H9 (cell line): ENCODE data around the gene ZNF75A. TPM values are rescaled to one million over a fixed set of nuclear protein-coding genes. Genes with fewer than 3 reads are reported as not detected.

Experiments used
- DNase-seq: peaks from one replicate; pipeline ENCODE4 v3.0.0-alpha.2; 2017
- H2AFZ ChIP-seq: one replicate; pipeline ENCODE4 v1.6.1; 2013; ENCODE audit warnings: mild to moderate bottlenecking, low read length, control low read depth, moderate library complexity
- H2AK5ac ChIP-seq: 2 replicates; pipeline ENCODE4 v1.6.1; 2013; ENCODE audit warnings: low read length, control low read depth, mixed read lengths; ENCODE audit not compliant: insufficient read length
- H2BK120ac ChIP-seq: one replicate; pipeline ENCODE4 v1.6.1; 2013; ENCODE audit warnings: low read depth, mild to moderate bottlenecking, low read length, control low read depth, inconsistent platforms; ENCODE audit not compliant: poor library complexity, severe bottlenecking
- H2BK12ac ChIP-seq: 2 replicates; pipeline ENCODE4 v1.6.1; 2013; ENCODE audit warnings: low read length, control low read depth, mixed read lengths, low read depth; ENCODE audit not compliant: insufficient read length
- H2BK15ac ChIP-seq: 2 replicates; pipeline ENCODE4 v1.6.1; 2013; ENCODE audit warnings: low read depth, low read length, control low read depth
- H2BK20ac ChIP-seq: one replicate; pipeline ENCODE4 v1.6.1; 2013; ENCODE audit warnings: low read depth, mild to moderate bottlenecking, low read length, control low read depth, inconsistent platforms; ENCODE audit not compliant: poor library complexity, severe bottlenecking
- H2BK5ac ChIP-seq: 2 replicates; pipeline ENCODE4 v1.6.1; 2013; ENCODE audit warnings: low read length, control low read depth, mixed read lengths; ENCODE audit not compliant: insufficient read length
- H3K14ac ChIP-seq: 2 replicates; pipeline ENCODE4 v1.6.1; 2013; ENCODE audit warnings: low read length, control low read depth; ENCODE audit not compliant: insufficient read depth
- H3K18ac ChIP-seq: 2 replicates; pipeline ENCODE4 v1.6.1; 2013; ENCODE audit warnings: low read depth, mild to moderate bottlenecking, mixed read lengths, low read length, control low read depth; ENCODE audit not compliant: insufficient read length
- H3K23ac ChIP-seq: 2 replicates; pipeline ENCODE4 v1.6.1; 2013; ENCODE audit warnings: low read length, control low read depth, mixed read lengths, low read depth; ENCODE audit not compliant: insufficient read length
- H3K23me2 ChIP-seq: 2 replicates; pipeline ENCODE4 v1.6.1; 2013; ENCODE audit warnings: low read depth, mild to moderate bottlenecking, mixed read lengths, low read length, control low read depth; ENCODE audit not compliant: insufficient read length, poor library complexity, severe bottlenecking
- H3K27ac ChIP-seq: 2 replicates; pipeline ENCODE4 v1.5.1; 2013; ENCODE audit warnings: low read length, control low read depth, mixed read lengths, low read depth; ENCODE audit not compliant: insufficient read length
- H3K27me3 ChIP-seq: 2 replicates; pipeline ENCODE4 v1.6.1; 2013; ENCODE audit warnings: low read length, control low read depth, inconsistent platforms; ENCODE audit not compliant: insufficient read depth
- H3K4ac ChIP-seq: 2 replicates; pipeline ENCODE4 v1.6.1; 2013; ENCODE audit warnings: low read depth, mild to moderate bottlenecking, control low read depth, inconsistent platforms, low read length, moderate library complexity
- H3K4me1 ChIP-seq: 2 replicates; pipeline ENCODE4 v1.6.1; 2013; ENCODE audit warnings: low read length, control low read depth, inconsistent platforms; ENCODE audit not compliant: insufficient read depth
- H3K4me2 ChIP-seq: 2 replicates; pipeline ENCODE4 v1.6.1; 2013; ENCODE audit warnings: low read length, control low read depth, mixed read lengths; ENCODE audit not compliant: insufficient read length, insufficient read depth
- H3K56ac ChIP-seq: 2 replicates; pipeline ENCODE4 v1.6.1; 2013; ENCODE audit warnings: low read depth, mild to moderate bottlenecking, mixed read lengths, low read length, control low read depth; ENCODE audit not compliant: insufficient read length
- H3K79me1 ChIP-seq: 2 replicates; pipeline ENCODE4 v1.6.1; 2013; ENCODE audit warnings: low read depth, mild to moderate bottlenecking, moderate library complexity, low read length, control low read depth, inconsistent platforms; ENCODE audit not compliant: insufficient read depth, poor library complexity, severe bottlenecking
- H3K79me2 ChIP-seq: 2 replicates; pipeline ENCODE4 v1.6.1; 2013; ENCODE audit warnings: low read length, control low read depth, inconsistent platforms; ENCODE audit not compliant: insufficient read depth
- H3K9ac ChIP-seq: 2 replicates; pipeline ENCODE4 v1.6.1; 2013; ENCODE audit warnings: low read length, control low read depth, mixed read lengths; ENCODE audit not compliant: insufficient read length; ENCODE audit errors: extremely low read depth
- H3K9me3 ChIP-seq: one replicate; pipeline ENCODE4 v1.6.1; 2013; ENCODE audit warnings: low read depth, low read length, inconsistent platforms; ENCODE audit not compliant: control insufficient read depth
- H3T11ph ChIP-seq: one replicate; pipeline ENCODE4 v1.6.1; 2013; ENCODE audit warnings: mild to moderate bottlenecking, low read length, control low read depth, inconsistent platforms
- H4K20me1 ChIP-seq: one replicate; pipeline ENCODE4 v1.6.1; 2013; ENCODE audit not compliant: control insufficient read depth, insufficient read length, insufficient read depth
- H4K5ac ChIP-seq: 2 replicates; pipeline ENCODE4 v1.6.1; 2013; ENCODE audit warnings: low read depth, mild to moderate bottlenecking, mixed read lengths, low read length, control low read depth; ENCODE audit not compliant: insufficient read length
- H4K8ac ChIP-seq: replicated peaks from 2 replicates; pipeline ENCODE4 v1.6.1; 2013; ENCODE audit warnings: low read length, control low read depth, mixed read lengths, low read depth; ENCODE audit not compliant: insufficient read length
- H4K91ac ChIP-seq: 2 replicates; pipeline ENCODE4 v1.6.1; 2013; ENCODE audit warnings: low read depth, mild to moderate bottlenecking, moderate library complexity, mixed read lengths, low read length, control low read depth; ENCODE audit not compliant: insufficient read length
- H3K27ac Mint-ChIP-seq, 3 experiments: 2 replicates in 2 of 3; 3 replicates in 1 of 3; pipeline ENCODE4 v1.8.0; 2020 to 2021; ENCODE audit warnings: mixed read lengths in 3 of 3, mild to moderate bottlenecking in 1 of 3, moderate library complexity in 1 of 3
- H3K27me3 Mint-ChIP-seq: 2 replicates; pipeline ENCODE4 v1.8.0; 2021; ENCODE audit warnings: low read depth, mild to moderate bottlenecking, moderate library complexity, mixed read lengths
- H3K36me3 Mint-ChIP-seq, 3 experiments: 2 replicates in 2 of 3; 3 replicates in 1 of 3; pipeline ENCODE4 v1.8.0; 2020 to 2021; ENCODE audit warnings: low read depth in 3 of 3, mixed read lengths in 3 of 3; ENCODE audit not compliant: insufficient read depth in 1 of 3
- H3K4me1 Mint-ChIP-seq, 2 experiments: 2 replicates each; pipeline ENCODE4 v1.8.0; 2020; ENCODE audit warnings: mixed read lengths in 2 of 2
- H3K4me3 Mint-ChIP-seq, 2 experiments: 2 replicates in 1 of 2; 3 replicates in 1 of 2; pipeline ENCODE4 v1.8.0; 2020 to 2021; ENCODE audit warnings: mild to moderate bottlenecking in 2 of 2, mixed read lengths in 2 of 2, moderate library complexity in 1 of 2
- H3K9me3 Mint-ChIP-seq, 2 experiments: 2 replicates in 1 of 2; 3 replicates in 1 of 2; pipeline ENCODE4 v1.8.0; 2020; ENCODE audit warnings: mild to moderate bottlenecking in 2 of 2, mixed read lengths in 2 of 2, moderate library complexity in 1 of 2
- CTCF ChIP-seq: fragments of 200-600 bp; sonication (generic); conservative IDR thresholded peaks from 3 replicates; pipeline ENCODE4 v1.8.0; 2021; ENCODE audit warnings: antibody characterized with exemption, mild to moderate bottlenecking
- WGBS: extraction: QIAGEN DNeasy Blood & Tissue Kit; methylation state at CpG from one replicate; pipeline ENCODE4 v1.1.7; 2013; ENCODE audit warnings: missing lambda C conversion rate, low lambda C conversion rate, mixed read lengths; ENCODE audit not compliant: insufficient read length; ENCODE audit errors: extremely low coverage; 5-methylcytosine and 5-hydroxymethylcytosine counted together
- total RNA-seq: library from RNA; stranded (reverse); gene quantifications from 2 replicates; pipeline ENCODE4 v1.2.1, GENCODE V29; 2021

The ZNF75A gene
- total RNA-seq, 1 experiment from 2014 or later, result 42.4 TPM

- Mint-ChIP-seq H3K27ac (no peak overlapping the region), H3K4me1 (no peaks in the 10 kb centered on the region), H3K36me3 (no peaks in the 10 kb centered on the region; a peak in 2 of 7 replicates), H3K9me3 (peaks cover 50% of the 10 kb centered on the region in 2 experiments), H3K27me3 (peaks cover 13% of the 10 kb centered on the region), H3K4me3 (no peak overlapping the region)
- Histone ChIP-seq H3K27me3 (no peaks in the 10 kb centered on the region), H3K79me1 (no peaks in the 10 kb centered on the region), H3K4ac (no peak overlapping the region), H3K56ac (no peak overlapping the region), H3K9me3 (peaks cover 12% of the 10 kb centered on the region), H4K20me1 (no peaks in the 10 kb centered on the region), H2BK120ac (no peak overlapping the region), H2AFZ (no peak overlapping the region), H3K9ac (no peak overlapping the region), H4K91ac (no peak overlapping the region), H3K4me2 (no peak overlapping the region), H2BK20ac (no peak overlapping the region), H3K79me2 (no peaks in the 10 kb centered on the region), H2BK5ac (no peak overlapping the region), H3K18ac (no peak overlapping the region), H4K8ac (no peak overlapping the region), H2BK15ac (no peak overlapping the region), H3K23me2 (no peaks in the 10 kb centered on the region), H3T11ph (no peak overlapping the region), H3K4me1 (no peaks in the 10 kb centered on the region), H4K5ac (no peak overlapping the region), H2BK12ac (no peak overlapping the region), H3K23ac (no peak overlapping the region), H3K14ac (no peak overlapping the region), H3K27ac (no peak overlapping the region), H2AK5ac (no peak overlapping the region)
- WGBS, result no CpG with 5 or more reads among the region's 4 CpGs
- no peak for TF ChIP-seq CTCF
- no peak for DNase-seq
Observed at GRCh38 chr16:3327514-3327913, 22.2 kb downstream of the ZNF75A start.
